ENCODE results near the gene SORCS2. TPM values are rescaled to one million over a fixed set of nuclear protein-coding genes. Genes with fewer than 3 reads are reported as not detected.

The SORCS2 gene
- total and polyA plus RNA-seq, 12 donors, result 0.67 to 15.5 (median 1.3) TPM

DNA sequence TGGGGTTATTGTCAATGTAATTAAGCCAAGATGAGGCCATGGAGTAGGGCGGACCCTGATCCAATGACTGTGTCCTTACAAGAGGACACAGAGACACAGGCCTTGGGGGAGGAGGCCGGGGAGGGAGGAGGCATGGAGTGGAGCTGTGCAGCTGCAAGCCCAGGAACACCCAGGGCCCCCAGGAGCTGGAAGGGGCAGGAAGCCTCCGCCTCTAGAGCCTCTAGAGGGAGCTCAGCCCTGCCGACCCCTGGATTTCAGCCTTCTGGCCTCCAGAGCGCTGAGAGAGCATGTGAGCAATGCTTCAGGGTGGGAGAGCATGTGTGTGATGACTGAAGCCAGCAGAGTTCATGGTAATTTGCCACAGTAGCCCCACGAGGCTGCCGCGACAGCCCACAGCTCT is 512.7 kb downstream of the SORCS2 start:
- intact Hi-C loops (cut with DNase I), result no loop called here
- Histone ChIP-seq H3K27ac (peak overlapping the region in 1 of 5 donors; percentile 67), H3K4me1 (replicated peaks in 1 of 2) (no peaks in the 10 kb centered on the region), H3K36me3 (replicated peaks in 1 of 2) (no peaks in the 10 kb centered on the region), H3K4me3 (no peak overlapping the region), H3K27me3 (no peaks in the 10 kb centered on the region), H3K9me3 (replicated peaks in 1 of 3) (no peaks in the 10 kb centered on the region)
- DNase-seq, result peak in 2 of 7 donors; percentile 40 to 60
- TF ChIP-seq POLR2A (IDR thresholded peaks at IDR 0.05), result no peak
- TF ChIP-seq, protein P1, sequence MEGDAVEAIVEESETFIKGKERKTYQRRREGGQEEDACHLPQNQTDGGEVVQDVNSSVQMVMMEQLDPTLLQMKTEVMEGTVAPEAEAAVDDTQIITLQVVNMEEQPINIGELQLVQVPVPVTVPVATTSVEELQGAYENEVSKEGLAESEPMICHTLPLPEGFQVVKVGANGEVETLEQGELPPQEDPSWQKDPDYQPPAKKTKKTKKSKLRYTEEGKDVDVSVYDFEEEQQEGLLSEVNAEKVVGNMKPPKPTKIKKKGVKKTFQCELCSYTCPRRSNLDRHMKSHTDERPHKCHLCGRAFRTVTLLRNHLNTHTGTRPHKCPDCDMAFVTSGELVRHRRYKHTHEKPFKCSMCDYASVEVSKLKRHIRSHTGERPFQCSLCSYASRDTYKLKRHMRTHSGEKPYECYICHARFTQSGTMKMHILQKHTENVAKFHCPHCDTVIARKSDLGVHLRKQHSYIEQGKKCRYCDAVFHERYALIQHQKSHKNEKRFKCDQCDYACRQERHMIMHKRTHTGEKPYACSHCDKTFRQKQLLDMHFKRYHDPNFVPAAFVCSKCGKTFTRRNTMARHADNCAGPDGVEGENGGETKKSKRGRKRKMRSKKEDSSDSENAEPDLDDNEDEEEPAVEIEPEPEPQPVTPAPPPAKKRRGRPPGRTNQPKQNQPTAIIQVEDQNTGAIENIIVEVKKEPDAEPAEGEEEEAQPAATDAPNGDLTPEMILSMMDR (IDR thresholded peaks at IDR 0.05), result no peak
- WGBS, 4 donors, result 69 to 94% (median 78%) methylated on average over 5 to 8 of the region's 8 CpGs

DNA sequence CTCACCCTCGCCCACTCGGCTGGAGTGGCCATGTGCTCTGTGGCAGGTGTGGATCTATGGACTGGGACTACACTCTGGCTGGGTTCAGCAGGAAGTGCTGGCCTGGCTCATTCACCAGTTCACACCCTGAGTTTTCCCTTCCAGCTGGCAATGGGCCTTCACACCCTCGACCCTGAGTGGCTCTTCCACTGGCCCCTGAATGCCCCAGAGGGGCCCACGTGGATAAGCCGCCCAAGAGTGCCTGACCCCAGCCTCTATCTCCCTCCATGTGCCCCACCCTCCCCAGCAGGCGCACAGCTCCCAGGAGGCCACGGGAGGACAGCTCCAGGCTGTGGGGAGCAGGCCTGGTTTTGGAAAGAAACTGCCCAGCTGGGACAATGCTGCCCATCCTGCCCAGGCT is 513.3 kb downstream of the SORCS2 start:
- Histone ChIP-seq H3K27me3 (no peaks in the 10 kb centered on the region), H3K36me3 (replicated peaks in 1 of 2) (no peaks in the 10 kb centered on the region), H3K9me3 (replicated peaks in 1 of 3) (no peaks in the 10 kb centered on the region), H3K4me1 (replicated peaks in 1 of 2) (no peaks in the 10 kb centered on the region), H3K4me3 (no peak overlapping the region), H3K27ac (peak overlapping the region in 1 of 5 donors; percentile 67)
- no peak for DNase-seq
- TF ChIP-seq, protein P1 (IDR thresholded peaks at IDR 0.05), result no peak
- TF ChIP-seq POLR2A (IDR thresholded peaks at IDR 0.05), result no peak
- intact Hi-C loops (cut with DNase I), result no loop called here
- 41 to 74% (median 64%) methylated on average over 6 to 7 of the region's 7 CpGs for WGBS, 4 donors

DNA sequence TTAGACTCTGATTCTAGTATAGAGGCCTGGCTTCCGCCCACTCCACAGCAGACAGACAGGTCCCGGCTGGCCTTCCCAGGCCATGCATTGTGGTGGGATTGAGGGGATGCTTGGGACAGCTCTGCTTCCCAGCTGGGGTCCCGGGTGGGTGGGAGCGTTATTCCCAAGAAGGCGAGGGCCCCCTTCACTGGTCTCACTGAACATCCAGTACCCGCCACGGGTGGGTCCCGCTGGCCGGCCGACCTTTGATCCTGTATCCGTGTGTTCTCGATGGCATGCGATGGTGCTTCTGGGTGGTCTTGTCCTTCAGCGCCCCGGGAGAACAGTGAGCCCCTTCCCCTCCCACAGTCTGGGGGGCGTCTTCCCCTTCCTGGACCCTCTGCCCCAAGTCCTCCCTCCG is 515.9 kb downstream of the SORCS2 start:
- Histone ChIP-seq H3K27ac (no peak overlapping the region), H3K36me3 (replicated peaks in 1 of 2) (no peaks in the 10 kb centered on the region), H3K27me3 (no peaks in the 10 kb centered on the region), H3K9me3 (replicated peaks in 1 of 3) (no peaks in the 10 kb centered on the region), H3K4me3 (no peak overlapping the region), H3K4me1 (replicated peaks in 1 of 2) (no peaks in the 10 kb centered on the region)
- intact Hi-C loops (cut with DNase I), result no loop called here
- no peak for DNase-seq
- TF ChIP-seq, protein P1 (IDR thresholded peaks at IDR 0.05), result no peak
- no peak for TF ChIP-seq POLR2A (IDR thresholded peaks at IDR 0.05)
- WGBS, 4 donors, result 68 to 82% (median 76%) methylated on average over 12 to 17 of the region's 17 CpGs

DNA sequence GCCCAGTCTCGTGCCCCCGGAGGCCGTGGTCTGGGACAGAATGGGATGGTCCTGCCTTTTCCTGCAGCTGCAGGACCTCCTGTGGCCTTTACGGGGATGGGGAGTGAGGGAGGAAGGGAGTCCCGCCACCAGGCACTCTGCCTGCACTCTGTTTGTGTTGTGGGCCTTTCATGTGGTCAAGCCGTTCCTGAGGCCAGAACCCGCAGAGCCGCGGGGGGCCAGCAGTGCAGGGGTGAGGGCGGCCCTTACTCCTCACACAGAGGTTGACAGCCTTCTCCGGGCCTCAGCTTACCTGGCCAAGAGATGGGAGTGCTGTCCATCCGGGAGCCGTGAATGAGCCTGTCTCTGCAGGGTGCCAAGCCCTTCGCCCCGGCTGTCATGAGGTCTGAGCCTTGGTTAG is 516.6 kb downstream of the SORCS2 start:
- Histone ChIP-seq H3K27me3 (no peaks in the 10 kb centered on the region), H3K27ac (no peak overlapping the region), H3K4me3 (no peak overlapping the region), H3K4me1 (replicated peaks in 1 of 2) (no peaks in the 10 kb centered on the region), H3K36me3 (replicated peaks in 1 of 2) (no peaks in the 10 kb centered on the region), H3K9me3 (replicated peaks in 1 of 3) (no peaks in the 10 kb centered on the region)
- intact Hi-C loops (cut with DNase I), result no loop called here
- no peak for DNase-seq
- WGBS, 4 donors, result 69 to 74% (median 72%) methylated on average over 6 to 15 of the region's 15 CpGs
- no peak for TF ChIP-seq POLR2A (IDR thresholded peaks at IDR 0.05)
- TF ChIP-seq, protein P1 (IDR thresholded peaks at IDR 0.05), result no peak
